Endothelial cell (in vitro differentiated cells): Measurements from ENCODE around the gene XRCC4. TPM values are rescaled to one million over a fixed set of nuclear protein-coding genes. Genes with fewer than 3 reads are reported as not detected.

ENCODE experiments used
- DNase-seq: peaks from one replicate; pipeline ENCODE4 v3.0.0; 2021; ENCODE audit warnings: low spot score
- H3K27ac Mint-ChIP-seq: one replicate; pipeline ENCODE4 v1.8.0; 2021; ENCODE audit warnings: mixed read lengths, inconsistent platforms; ENCODE audit not compliant: unreplicated experiment
- H3K27me3 Mint-ChIP-seq: one replicate; pipeline ENCODE4 v1.8.0; 2021; ENCODE audit warnings: mild to moderate bottlenecking, moderate library complexity, mixed read lengths, inconsistent platforms; ENCODE audit not compliant: unreplicated experiment
- H3K36me3 Mint-ChIP-seq: one replicate; pipeline ENCODE4 v1.8.0; 2021; ENCODE audit warnings: mild to moderate bottlenecking, low read depth, mixed read lengths, inconsistent platforms; ENCODE audit not compliant: unreplicated experiment
- H3K4me1 Mint-ChIP-seq: one replicate; pipeline ENCODE4 v1.8.0; 2021; ENCODE audit warnings: mild to moderate bottlenecking, mixed read lengths, inconsistent platforms; ENCODE audit not compliant: unreplicated experiment
- H3K4me3 Mint-ChIP-seq: one replicate; pipeline ENCODE4 v1.8.0; 2021; ENCODE audit warnings: mild to moderate bottlenecking, mixed read lengths, inconsistent platforms; ENCODE audit not compliant: unreplicated experiment
- H3K9me3 Mint-ChIP-seq: one replicate; pipeline ENCODE4 v1.8.0; 2021; ENCODE audit warnings: mixed read lengths, inconsistent platforms; ENCODE audit not compliant: unreplicated experiment
- total RNA-seq: library from RNA; stranded (reverse); fragmentation: NEBNext Ultra II Directional; extraction: Animal tissue kit (Norgen Biotek cat#: 25700); gene quantifications from one replicate; pipeline ENCODE4 v1.2.1, GENCODE V29; 2021; ENCODE audit not compliant: unreplicated experiment
- TF ChIP-seq, protein P1 (sequence below): fragments of 200-600 bp; sonication (generic); IDR thresholded peaks from one replicate; pipeline ENCODE4 v1.5.0; 2021; ENCODE audit warnings: antibody characterized with exemption; ENCODE audit not compliant: unreplicated experiment

Gene XRCC4
- total RNA-seq, 1 donor from 2014 or later, result 6.8 TPM

DNA sequence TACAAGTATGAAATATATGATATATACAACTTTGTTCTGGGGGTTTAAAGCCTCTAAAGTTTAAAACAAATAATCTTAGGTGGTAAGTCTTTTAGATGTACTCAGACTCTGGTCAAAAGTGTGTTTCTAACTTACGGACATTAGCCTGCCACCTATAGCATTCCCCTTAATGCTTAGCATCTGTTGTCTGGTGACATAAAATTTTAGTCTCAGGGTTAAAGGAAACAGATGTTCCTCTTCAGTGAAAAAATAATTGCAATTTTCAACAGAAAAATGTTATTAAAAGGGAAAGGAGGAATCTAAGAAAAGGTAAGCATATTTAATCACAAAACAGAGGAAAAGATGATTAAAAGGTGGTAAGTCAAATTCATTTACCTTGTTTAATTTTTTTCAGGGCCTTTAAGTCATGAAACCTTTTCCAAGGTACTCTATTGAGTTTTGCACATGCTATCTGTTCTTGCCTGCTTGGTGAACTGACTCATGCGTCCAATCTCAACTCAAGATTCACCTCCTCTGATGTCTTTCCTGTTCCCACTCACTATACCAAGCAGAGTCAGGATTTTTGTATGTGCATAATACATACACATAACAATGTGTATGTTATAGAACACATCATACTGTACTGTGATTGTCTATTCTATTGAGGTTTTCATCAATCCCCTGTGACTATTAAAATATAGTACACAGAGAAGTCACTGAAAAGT, 8.1 kb upstream of the XRCC4 start:
- TF ChIP-seq, protein P1, sequence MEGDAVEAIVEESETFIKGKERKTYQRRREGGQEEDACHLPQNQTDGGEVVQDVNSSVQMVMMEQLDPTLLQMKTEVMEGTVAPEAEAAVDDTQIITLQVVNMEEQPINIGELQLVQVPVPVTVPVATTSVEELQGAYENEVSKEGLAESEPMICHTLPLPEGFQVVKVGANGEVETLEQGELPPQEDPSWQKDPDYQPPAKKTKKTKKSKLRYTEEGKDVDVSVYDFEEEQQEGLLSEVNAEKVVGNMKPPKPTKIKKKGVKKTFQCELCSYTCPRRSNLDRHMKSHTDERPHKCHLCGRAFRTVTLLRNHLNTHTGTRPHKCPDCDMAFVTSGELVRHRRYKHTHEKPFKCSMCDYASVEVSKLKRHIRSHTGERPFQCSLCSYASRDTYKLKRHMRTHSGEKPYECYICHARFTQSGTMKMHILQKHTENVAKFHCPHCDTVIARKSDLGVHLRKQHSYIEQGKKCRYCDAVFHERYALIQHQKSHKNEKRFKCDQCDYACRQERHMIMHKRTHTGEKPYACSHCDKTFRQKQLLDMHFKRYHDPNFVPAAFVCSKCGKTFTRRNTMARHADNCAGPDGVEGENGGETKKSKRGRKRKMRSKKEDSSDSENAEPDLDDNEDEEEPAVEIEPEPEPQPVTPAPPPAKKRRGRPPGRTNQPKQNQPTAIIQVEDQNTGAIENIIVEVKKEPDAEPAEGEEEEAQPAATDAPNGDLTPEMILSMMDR, result no peak
- Mint-ChIP-seq H3K4me3 (no peak overlapping the region), H3K9me3 (no peaks in the 10 kb centered on the region), H3K4me1 (peaks cover 11% of the 10 kb centered on the region), H3K27ac (no peak overlapping the region), H3K36me3 (no peaks in the 10 kb centered on the region), H3K27me3 (no peaks in the 10 kb centered on the region)
- no peak for DNase-seq

DNA sequence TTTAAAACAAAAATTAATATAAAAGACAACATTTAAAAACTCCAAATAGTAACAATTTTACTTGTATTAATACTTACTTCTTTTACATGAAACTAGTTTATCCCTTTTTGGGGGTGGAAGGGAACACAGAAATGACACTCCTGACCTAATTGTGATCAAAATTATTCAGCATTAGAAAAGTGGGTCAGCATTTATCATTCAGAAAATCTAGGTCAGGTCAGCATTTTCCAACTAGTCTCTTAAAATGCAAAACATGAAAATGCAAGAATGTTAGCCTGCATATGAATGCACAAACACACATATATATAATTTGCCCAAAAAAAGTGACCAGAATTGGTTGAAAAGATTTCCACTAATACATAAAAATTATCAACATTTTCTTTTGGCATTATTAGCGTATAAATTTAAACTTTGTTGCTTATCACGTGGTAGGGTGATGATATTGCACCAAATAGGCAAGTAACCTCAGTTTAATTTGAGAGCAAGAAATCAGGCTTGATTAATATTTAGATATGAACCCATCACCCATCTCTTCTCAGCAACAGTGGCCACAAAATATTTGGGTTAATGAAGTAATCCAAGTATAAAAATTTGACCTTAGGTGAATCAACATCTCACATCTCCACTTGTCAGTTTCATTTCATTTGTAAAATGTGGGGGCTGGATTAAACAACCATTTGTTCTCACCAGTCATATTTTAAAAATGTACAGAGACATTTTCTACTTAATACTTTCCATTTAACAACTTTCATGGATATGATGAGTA, 5.9 kb upstream of the XRCC4 start:
- Mint-ChIP-seq H3K36me3 (no peaks in the 10 kb centered on the region), H3K9me3 (no peaks in the 10 kb centered on the region), H3K4me3 (no peak overlapping the region), H3K27me3 (no peaks in the 10 kb centered on the region), H3K27ac (no peak overlapping the region), H3K4me1 (peaks cover 26% of the 10 kb centered on the region)
- no peak for DNase-seq
- TF ChIP-seq, protein P1, result no peak

DNA sequence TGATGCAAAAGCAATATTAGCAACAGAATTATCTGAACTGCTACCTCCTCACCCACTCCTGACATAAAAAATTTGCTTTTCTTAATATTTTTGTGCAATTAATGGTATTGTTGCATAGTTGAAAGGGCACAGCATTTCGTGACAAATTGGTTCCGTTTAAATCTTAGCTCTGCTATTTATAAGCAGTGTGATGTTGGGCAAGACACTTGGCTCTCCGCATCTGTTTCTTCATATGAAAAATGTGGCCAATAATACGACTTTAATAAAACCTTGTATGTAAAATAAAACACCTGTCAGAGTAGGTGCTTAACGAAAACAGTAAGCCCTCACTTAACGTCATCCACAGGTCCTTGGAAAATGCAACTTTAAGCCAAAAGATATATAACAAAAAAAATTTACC, 4.4 kb upstream of the XRCC4 start:
- Mint-ChIP-seq H3K9me3 (no peaks in the 10 kb centered on the region), H3K27me3 (peaks cover 4% of the 10 kb centered on the region), H3K4me1 (peaks cover 38% of the 10 kb centered on the region), H3K27ac (no peak overlapping the region), H3K36me3 (no peaks in the 10 kb centered on the region), H3K4me3 (no peak overlapping the region)
- DNase-seq, result no peak
- TF ChIP-seq, protein P1, result no peak

DNA sequence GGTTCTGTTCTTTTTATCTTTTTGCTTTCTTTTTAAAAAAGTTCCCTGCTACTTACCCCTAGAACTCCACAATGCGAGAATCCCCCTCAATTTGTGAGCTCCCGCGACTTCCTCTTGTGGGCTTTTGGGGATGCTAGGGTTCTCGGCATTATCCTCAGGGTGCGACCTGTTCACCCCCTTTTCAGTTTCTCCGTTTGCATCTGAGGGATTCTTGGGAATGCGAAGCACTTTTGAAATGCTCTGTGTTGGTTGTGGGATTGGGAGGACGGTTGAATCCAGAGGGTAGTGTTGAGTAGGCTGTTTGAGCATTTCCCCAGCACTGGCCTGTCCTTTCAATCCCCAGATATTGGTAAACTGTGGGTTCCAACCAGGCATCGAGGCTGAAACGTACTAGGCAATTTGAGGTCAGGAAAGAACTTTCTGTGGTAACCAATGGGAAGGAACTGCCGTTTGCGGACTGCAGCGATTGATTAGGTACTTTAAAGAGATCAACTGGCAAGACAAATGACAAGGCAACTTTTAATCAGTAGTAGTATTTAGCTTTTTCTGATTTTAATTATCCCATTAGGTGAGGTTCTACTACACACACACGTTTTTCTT, 415 bp downstream of the XRCC4 start:
- peak; percentile 23 for DNase-seq
- Mint-ChIP-seq H3K9me3 (no peaks in the 10 kb centered on the region), H3K27me3 (peaks cover 4% of the 10 kb centered on the region), H3K27ac (peak overlapping the region; percentile 97), H3K4me3 (peak overlapping the region; percentile 99), H3K4me1 (peaks cover 39% of the 10 kb centered on the region), H3K36me3 (no peaks in the 10 kb centered on the region)
- TF ChIP-seq, protein P1, result no peak
